GM18520 (cell line): ENCODE measurements around the gene WRAP73.
A peak's percentile ranks its signal among the peaks of the same experiment; 100 is the strongest.
"Not testable (repeated sequence)": the region's sequence is repeated elsewhere in the genome, so short reads cannot be mapped to it uniquely, and the experiment has no call there.

Experiments used
- ATAC-seq: cut with Tn5 transposase; IDR thresholded peaks from one replicate; pipeline ENCODE4 v1.9.1; 2021; ENCODE audit not compliant: unreplicated experiment

WRAP73 gene

DNA sequence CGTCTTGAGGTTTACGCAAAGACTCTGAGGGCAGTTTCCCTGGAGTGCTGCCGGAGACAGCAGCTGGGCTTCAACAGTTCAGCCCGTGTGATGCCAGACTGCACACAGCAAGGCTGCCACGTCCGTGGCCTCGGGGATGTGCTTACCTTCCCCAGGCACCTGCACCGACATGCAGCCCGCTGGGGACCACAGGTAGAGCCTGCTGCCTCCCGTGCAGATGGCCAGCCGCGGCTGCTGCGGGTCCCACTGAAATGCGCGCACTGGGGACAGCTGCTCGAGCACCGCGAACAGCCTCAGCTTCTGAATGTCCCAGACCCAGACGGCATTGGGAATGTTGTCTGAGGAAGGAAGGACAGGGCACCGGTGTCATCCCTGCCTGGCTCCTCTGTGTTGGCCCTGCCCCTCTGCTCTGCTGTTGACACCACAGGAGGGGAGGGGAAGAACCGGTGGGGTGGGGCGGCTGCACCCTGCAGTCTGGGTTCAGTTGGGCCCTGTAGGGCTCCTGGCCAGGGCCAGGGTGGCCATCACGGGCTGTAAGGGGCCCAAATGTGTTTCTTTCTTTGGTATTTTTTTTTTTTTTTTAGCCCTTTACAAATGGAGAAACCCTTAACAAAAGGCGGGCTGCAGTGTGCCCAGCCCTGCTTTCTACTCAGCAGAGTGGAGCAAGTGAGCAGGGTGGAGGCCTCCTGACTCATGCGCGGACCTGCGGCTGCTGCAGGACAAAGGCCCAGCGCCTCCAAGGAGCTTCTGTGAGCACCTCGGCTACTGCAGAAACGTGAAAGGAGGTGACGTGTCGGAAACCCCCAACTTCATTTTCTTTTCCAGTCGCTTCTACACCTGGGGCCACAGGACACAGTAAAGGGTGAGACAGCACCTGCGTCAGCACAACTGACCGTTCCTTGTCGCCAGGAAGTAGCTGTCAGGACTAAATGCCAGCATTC is 18.3 kb downstream of the WRAP73 start:
- no peak for ATAC-seq

DNA sequence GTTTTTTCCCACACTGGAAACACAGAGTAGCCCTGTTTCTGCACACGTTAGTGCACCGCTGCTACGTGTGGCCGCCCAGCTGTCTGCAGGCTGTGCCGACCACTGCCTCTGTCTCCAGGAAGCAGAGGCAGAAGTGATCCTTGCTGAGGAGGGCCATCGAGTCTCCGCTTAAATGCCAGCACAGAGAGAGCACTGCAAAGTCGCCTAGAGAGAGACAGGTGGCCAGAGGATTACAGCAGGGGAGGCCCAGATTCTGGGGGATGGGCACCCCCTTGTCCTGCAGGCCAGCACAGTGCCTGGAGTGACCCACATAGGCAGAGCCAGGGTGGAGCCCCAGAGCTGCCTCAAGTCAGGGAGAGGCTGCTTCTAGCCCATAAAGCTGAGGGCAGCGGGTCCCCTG is 19.0 kb downstream of the WRAP73 start:
- ATAC-seq: no peak

DNA sequence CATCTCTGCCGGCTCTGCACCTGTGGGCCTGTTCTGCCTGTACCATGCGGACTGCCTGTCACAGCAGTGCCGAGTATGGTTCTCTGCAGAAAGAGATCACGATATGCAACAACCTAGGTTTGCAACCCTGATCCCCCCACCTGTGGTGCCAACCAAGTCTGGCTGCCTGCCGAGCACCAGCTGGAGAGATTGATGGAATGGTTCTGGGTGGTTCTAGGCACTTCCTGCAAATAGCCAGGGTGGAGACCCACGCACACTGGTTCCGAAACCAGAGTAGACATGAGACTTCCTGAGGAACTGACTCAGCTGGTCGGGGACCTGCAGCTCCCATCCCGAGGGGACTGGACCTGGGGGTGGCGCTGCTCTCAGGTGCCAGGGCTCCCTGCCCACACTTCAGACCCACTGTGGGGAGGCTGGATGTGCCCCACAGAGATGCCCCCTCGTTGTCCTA is 19.7 kb downstream of the WRAP73 start:
- no peak for ATAC-seq

DNA sequence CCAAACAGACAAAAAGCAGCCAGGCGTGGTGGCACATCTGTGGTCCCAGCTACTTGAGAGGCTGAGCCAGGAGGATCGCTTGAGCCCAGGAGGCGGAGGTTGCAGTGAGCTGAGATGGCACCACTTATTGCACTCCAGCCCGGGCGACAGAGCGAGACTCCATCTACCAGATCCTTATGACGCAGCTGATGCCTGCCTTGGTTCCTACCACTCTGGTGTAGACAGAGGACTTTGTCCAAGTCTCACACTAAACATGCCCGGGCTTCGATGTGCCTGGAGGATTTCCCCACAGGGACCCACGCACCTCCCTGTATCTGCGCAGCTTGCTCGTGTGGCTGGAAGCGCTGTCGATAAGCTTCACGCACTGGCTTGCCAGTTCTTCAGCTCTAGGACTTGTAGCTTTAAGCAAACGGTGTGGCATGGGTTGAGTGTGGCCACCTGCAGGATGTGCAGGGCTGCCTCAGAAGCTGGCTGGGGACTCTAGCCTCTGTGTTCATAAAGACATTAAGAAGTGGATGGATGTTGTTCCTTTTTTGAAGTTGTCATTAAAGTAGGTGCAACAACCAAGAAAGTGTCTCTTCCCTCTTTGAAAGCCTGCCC is 20.2 kb downstream of the WRAP73 start:
- no peak for ATAC-seq

DNA sequence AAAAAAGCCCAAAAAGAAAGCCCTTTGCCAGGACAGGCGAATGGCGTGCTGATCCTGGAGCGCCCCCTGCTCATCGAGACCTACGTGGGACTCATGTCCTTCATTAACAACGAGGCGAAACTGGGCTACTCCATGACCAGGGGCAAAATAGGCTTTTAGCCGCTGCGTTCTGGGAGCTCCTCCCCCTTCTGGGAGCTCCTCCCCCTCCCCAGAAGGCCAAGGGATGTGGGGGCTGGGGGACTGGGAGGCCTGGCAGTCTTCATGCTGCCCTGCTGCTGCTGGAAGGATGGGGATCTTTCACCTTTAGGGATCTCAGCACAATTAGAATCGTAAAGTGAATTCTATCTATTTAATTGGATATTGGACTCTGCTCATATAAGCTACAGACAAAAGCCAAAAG is 21.5 kb downstream of the WRAP73 start:
- no peak for ATAC-seq

DNA sequence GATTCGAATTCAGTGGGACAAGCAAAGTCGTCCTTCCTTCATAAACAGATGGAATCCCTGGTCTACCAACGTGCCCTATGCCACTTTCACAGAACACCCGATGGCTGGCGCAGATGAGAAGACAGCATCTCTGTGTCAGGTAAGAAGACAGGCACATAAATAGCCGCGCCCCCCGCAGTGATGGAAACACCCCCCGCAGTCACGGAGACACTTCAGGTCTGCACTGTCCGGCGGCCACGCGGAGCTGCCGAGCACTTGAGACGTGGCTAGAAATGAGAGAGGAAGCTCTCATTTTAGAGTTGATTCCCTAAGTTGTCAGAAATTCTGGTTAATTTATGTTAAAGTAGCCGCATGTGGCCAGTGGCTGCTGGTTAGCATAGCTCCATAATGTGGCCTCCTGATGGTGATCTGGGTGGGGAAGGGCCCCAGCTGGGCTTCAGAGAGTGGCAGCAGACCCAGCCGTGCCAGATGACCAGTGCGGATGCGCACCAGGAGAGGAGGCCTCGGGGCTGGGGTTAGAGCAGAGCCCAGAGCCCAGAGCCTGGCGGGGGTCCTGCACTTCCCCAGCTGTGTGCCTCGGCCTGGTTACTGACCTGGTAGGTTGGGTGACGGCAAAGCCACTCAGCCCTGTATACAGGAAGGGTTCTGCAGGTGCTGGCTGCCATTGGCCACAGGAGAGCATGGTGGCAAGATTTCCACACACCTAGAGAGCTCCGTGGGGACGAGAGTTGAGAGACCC is 22.2 kb downstream of the WRAP73 start:
- no peak for ATAC-seq

DNA sequence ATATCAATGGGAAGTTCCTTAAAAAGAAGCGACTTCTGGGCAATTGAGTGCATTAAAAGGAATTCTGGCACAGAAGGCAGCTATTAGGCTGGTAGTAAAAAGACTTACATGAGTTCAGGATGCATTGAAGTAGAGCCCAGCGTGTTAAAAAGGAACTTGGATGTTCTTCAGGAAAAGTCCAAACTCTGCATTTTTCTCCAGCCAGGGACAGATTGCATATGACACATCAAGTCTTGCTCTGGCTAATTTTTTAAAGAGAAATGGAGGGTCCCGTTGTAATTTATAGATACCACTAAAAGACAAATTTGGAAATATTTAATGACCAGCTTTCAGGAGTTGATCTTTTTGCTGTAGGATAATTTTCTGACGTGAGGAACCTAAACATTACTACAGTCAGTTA is 23.9 kb downstream of the WRAP73 start:
- no peak for ATAC-seq

DNA sequence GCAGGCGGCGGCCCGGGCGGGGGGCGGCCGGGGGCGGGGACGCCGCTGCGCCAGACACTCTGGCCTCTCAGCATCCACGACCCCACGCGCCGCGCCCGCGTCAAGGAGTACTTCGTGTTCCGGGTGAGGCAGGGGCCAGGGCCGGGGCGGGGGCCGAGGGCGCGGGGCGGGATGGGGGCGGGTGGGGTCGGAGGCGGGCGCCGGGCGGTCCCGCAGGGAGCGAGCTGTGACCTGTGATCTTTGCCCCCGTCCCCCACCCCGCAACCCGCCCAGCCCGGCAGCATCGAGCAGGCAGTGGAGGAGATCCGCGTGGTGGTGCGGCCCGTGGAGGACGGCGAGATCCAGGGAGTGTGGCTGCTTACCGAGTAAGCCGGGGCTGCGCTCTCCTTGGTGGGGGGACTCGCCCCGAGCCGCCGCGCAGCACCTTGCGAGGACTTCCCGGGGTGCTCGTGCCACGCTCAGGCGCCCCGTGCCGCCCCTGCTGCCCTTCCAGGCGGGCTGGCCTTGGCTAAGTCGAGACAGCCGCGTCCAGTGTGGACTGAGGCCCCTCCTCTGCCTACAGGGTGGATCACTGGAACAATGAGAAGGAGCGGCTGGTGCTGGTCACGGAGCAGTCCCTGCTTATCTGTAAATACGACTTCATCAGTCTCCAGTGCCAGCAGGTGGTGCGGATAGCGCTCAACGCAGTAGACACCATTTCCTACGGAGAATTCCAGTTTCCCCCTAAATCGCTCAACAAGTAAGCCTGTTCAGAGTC is 24.6 kb downstream of the WRAP73 start:
- no peak for ATAC-seq

DNA sequence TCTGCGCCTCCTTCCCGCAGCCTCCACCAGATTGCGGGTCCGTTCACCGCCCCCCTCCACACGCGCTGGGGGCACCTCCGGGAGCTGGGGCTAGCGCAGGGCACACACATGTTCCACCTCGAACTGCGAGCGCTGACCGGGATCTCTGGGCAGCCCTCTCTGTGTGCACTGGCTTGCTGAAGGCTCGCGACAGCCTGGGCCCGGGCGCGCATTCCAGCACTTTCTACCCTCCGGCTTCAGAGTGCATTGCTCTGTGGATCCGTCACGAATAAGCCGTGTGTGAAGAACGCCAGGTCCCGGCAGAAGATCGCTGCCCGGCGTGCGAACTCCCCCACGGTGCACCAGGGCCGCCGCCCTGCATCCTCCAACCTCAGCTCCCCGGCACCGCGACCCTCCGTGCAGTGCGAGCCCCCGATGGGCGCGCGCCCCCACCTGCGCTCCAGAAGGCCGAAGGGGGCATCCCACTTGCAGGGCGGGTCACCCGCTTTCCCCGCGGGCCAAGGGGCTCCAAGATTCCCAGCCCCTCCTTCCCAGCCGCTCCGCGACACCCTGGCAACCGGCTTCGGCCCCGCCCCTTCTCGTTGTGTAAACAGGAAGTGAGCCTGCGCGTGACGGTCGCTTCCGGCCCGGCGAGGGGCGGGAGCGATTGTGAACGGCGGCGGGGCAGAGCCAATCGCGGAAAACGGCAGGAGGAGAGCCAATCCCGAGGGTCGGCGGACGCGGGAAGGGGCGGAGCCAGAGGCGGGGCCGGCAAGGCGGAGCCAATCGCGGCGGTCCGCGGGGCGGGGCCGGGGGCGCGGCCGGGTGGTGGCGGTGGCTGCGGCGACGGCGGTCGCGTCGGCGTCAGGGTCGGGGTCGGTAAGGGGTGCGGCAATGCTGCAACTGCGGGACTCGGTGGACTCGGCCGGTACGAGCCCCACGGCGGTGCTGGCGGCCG is 25.4 kb downstream of the WRAP73 start, which contains the start of gene TPRG1L:
Gene TPRG1L (plus strand): TSS at position 816 of the 937 bp plus-strand sequence. CDS start 58 bp downstream, at position 874.
- peak; percentile 93 for ATAC-seq

DNA sequence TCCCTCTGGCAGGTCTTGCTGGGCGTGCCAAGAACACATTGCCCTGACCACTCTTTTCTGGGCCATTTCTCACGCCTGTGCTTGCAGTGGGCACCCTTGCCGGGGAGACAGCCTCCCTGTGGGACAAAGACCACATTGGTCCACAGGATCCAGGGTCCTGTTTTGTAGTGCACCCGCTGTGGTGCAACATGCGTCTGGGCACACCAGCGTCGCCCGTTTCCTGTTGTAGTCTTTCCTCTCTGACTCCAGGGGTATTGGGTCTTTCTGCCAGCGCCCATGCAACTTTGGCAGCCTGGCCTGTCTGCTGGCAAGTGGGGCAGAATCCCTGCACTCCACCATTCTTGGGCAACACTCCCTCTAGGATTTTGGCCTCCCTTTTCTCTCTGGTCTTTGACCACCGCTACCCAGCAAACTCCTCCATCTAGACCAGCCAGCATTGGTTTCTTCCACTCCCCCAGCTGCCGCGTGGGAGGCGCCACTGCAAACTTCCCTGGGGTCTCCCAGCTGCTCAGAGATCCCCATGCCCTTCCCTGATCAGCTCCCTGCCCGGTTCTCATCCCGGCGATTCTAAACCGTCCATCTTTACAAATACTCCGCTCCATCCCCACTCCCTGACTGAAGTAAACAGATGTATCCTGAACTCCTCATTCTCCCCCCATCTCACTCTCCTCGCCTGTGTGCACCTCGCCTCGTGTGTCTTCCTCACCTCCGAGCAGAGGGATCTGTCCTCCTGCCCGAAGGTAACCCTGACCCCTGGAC is 26.3 kb downstream of the WRAP73 start:
- no peak for ATAC-seq

DNA sequence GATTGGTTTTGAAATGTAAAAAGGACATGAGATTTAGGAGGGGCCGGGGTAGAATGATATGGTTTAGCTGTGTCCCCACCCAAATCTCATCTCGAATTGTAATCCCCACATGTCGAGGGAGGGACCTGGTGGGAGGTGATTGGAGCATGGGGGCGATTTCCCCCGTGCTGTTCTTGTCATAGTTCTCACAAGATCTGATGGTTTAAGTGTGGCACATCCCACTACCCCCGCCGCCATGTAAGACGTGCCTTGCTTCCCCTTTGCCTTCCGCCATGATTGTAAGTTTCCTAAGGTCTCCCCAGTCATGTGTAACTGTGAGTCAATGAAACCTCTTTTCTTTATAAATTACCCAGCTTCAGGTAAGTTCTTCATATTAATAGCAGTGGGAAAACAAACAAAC is 27.8 kb downstream of the WRAP73 start:
- ATAC-seq: not testable (repeated sequence)

DNA sequence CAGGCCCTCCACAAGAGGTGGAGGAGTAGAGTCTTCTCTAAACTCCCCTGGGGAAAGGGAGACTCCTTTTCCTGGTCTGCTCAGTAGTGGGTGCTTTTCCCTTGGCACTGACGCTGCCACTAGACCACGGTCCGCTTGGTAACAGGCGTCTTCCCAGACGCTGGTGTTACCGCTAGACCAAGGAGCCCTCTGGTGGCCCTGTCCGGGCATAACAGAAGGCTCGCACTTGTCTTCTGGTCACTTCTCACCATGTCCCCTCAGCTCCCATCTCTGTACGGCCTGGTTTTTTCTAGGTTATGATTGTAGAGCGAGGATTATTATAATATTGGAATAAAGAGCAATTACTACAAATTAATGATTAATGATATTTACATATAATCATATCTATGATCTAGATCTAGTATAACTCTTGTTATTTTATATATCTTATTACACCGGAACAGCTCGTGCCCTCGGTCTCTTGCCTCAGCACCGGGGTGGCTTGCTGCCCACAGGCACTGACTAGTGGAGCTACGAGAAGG is 28.7 kb downstream of the WRAP73 start:
- ATAC-seq: not testable (repeated sequence)

DNA sequence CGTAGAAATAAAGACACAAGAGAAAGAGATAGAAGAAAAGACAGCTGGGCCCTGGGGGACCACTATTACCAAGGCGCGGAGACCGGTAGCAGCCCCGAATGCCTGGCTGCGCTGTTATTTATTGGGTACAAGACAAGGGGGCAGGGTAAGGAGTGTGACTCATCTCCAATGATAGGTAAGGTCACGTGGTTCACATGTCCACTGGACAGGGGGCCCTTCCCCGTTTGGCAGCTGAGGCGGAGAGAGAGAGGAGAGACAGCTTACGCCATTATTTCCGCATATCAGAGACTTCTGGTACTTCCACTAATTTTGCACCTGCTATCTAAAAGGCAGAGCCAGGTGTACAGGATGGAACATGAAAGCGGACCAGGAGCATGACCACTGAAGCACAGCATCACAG is 29.2 kb downstream of the WRAP73 start:
- no peak for ATAC-seq

DNA sequence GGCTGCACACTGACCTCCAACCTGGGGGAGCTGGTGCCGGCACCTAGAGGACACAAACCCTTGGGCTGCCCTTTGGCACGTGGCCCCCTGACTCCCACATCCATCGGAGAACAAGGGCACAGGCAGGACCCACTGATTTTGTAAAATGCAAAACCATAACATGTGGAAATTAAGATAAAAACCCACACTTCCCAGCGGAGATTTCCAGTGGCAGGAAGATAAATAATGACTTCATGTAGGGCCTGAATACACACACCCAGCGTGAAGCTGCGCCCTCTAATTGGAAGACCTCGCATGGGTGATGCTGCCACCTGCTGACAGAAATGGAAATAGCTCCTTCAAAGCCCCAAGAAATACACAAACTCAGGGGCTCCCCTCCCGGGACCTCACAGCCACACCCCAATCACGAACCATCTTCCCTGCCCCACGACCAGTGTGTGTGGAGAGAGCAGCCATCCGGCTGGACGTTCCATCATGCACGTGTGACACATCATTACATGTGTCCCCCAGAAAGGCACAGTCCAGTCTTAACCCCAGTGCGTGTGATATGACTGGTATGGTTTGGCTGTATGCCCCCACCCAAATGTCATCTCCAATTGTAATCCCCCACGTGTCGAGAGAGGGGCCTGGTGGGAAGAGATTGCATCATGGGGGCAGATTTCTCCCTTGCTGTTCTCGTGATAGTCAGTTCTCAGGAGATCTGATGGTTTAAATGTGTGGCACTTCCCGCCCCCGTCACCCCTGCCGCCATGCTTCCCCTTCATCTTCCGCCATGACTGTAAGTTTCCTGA is 30.8 kb downstream of the WRAP73 start:
- no peak for ATAC-seq

DNA sequence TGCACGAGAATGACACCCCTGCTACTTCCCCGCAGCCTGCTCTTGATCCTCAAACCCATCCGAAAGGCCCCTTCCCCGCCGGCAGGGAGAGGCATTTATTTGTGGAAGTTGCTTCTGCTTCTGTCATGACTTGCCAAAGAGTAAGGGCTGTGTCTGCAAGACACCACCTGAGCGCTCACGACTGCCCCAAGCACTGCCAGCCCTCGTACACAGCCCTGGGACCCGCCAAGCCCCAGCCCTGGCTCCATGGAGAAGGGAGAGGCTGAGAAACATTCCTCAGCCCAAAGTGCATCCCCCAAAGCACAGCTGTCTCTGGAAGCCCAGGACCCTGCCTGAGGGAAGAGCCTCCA is 31.4 kb downstream of the WRAP73 start:
- no peak for ATAC-seq

DNA sequence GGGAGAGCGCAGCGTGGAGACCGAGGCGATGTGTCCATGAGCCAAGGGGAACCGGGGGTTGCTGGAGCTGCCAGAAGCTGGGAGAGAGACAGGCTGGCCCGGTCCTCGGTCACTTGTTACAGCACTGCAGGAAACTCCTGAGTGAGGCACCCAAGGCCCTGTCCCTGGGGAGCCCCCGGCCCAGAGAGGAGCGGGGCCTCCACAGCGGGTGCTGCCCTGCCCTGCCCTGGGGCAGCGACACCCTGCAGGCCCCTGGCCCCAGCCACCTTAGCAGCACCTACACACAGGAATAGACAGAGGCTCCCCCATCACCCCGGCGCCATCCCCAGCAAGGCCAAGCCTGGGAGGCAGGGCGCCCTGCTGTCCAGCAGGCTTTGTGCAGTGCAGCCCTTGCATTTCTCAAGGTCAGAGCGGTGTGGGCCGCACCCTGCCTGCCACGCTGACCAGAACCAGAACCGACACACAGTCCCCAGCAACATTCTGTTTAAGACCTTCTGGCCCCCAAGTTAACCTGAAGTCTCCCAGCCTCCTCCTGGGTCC is 32.0 kb downstream of the WRAP73 start:
- no peak for ATAC-seq

DNA sequence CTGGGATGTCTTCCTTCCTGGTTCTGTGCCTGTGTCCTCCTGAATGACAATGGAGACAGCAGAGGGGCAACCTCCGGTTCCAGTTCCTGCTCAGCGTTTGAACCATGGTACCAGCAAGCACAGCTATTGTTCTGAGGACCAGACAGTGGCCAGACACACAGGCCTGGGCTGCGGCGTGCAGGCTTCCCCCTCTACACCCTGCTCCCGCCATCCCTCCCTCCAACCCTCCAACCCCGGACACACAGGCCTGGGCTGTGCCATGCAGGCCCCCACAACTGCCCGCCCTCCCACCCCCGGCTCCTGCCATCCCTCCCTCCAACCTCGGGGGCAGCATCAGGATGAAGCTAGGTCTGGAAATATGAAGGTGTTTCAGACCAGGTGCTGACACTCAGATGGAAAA is 33.0 kb downstream of the WRAP73 start:
- no peak for ATAC-seq
